ENCODE results near the gene CHD9NB.

Gene CHD9NB

GRCh38 chr16:53089434-53090285 lies 37.0 kb upstream of the CHD9NB start:
- no peak overlapping the region for H3K4me3 ChIP-seq (ENCODE audit: low read depth, low read length)
- no peak for DNase-seq (ENCODE audit: low read depth)
- TF ChIP-seq CTCF (IDR thresholded peaks at IDR 0.05; ENCODE audit: insufficient read depth, low read depth, low read length, missing control alignments): no peak

- no peak for TF ChIP-seq CTCF (IDR thresholded peaks at IDR 0.05; ENCODE audit: insufficient read depth, low read depth, low read length, missing control alignments)
- no peak overlapping the region for H3K4me3 ChIP-seq (ENCODE audit: low read depth, low read length)
- DNase-seq (ENCODE audit: low read depth): no peak
These were observed 34.4 kb upstream of the CHD9NB start for GRCh38 chr16:53087101-53087500.

GRCh38 chr16:53085931-53086421 lies 33.3 kb upstream of the CHD9NB start:
- DNase-seq (ENCODE audit: low read depth): no peak
- H3K4me3 ChIP-seq (ENCODE audit: low read depth, low read length): no peak overlapping the region
- TF ChIP-seq CTCF (IDR thresholded peaks at IDR 0.05; ENCODE audit: insufficient read depth, low read depth, low read length, missing control alignments): no peak

GRCh38 chr16:53085369-53085843 lies 32.7 kb upstream of the CHD9NB start:
- DNase-seq (ENCODE audit: low read depth): no peak
- TF ChIP-seq CTCF (IDR thresholded peaks at IDR 0.05; ENCODE audit: insufficient read depth, low read depth, low read length, missing control alignments): no peak
- no peak overlapping the region for H3K4me3 ChIP-seq (ENCODE audit: low read depth, low read length)

- DNase-seq (ENCODE audit: low read depth): no peak
- TF ChIP-seq CTCF (IDR thresholded peaks at IDR 0.05; ENCODE audit: insufficient read depth, low read depth, low read length, missing control alignments): no peak
- no peak overlapping the region for H3K4me3 ChIP-seq (ENCODE audit: low read depth, low read length)
These were observed 32.1 kb upstream of the CHD9NB start for GRCh38 chr16:53084746-53085334.

GRCh38 chr16:53084141-53084541 lies 31.4 kb upstream of the CHD9NB start:
- no peak for TF ChIP-seq CTCF (IDR thresholded peaks at IDR 0.05; ENCODE audit: insufficient read depth, low read depth, low read length, missing control alignments)
- H3K4me3 ChIP-seq (ENCODE audit: low read depth, low read length): no peak overlapping the region
- no peak for DNase-seq (ENCODE audit: low read depth)
